ENCODE measurements around the gene ADARB1.

Gene ADARB1

DNA sequence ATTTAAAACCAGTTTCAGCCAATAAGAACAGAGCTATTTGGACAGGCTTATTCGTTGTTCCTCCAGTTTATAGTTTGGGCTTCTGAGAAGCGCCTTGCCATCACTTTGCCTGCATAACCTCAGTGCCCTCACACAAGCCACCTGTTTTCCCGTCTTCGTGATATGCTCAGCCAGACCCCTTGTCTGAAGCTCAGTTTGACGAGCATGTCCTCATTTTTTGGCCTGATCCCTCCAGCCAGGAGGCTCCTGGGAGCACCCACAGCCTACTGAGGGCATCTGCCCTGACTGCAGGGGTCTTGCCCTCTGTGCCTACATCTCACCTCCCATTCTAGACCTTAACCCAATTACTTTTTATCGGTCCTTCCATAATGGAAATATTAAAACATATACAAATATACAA, 95.3 kb downstream of the ADARB1 start:
- no peak for DNase-seq (ENCODE audit: low spot score)

DNA sequence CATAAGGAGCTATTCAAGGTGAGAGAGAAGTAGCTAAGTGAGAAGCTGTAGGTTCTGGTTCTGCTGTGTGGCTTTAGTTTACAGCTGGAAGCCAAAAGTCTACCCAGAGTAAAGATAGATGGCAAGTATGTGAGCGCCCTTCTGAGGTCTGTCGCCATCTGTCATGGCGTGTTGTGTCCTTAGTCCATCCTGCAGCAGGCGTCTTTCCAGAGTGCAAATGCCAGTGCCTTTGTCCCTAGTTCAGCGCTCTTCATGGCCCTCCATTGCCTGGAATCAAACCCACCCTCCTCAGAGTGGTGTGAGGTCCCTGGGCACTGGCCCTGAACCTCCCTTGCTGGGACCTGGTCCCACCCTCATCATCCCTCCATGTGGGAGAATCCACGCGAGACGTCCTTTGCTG, 96.6 kb downstream of the ADARB1 start:
- no peak for DNase-seq (ENCODE audit: low spot score)

DNA sequence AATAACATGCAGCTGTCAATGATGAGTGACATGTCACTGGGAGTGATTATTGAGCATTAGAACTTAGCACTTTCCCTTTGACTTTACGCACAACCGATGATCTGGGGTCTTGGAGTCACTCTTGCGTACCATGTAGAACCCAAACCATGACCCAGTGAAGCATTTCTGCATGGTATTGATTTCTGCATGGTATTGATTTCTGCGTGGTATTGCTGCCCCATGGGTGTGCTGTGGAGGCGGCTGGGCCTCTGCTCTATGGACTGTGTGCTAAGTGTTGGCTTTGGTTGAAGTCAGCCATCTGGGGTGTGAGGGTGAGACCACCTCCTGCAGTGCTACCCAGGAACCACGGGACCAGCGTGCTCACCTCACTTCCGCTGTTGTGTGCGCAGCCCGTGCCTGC, 98.0 kb downstream of the ADARB1 start:
- DNase-seq (ENCODE audit: low spot score), result no peak

DNA sequence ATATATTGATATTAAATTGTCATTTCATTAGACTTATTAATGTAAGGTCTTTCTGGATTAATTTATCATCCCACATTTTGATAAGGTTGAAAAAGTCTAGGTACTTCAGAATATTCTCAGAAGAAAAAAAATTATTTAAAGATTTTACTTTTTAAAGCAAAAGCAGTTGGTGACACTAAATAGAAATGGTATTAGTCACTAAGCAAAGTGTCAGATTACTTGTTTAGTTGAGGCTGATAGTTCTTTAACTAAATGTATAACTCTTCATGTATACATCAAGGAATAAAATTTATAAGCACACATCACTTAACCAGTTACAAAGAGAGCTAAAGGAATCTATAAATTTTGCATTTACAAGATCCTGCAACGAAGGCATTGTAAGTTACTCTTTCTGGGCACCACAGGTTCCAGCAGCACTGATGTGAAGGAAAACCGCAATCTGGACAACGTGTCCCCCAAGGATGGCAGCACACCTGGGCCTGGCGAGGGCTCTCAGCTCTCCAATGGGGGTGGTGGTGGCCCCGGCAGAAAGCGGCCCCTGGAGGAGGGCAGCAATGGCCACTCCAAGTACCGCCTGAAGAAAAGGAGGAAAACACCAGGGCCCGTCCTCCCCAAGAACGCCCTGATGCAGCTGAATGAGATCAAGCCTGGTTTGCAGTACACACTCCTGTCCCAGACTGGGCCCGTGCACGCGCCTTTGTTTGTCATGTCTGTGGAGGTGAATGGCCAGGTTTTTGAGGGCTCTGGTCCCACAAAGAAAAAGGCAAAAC, 101.1 kb downstream of the ADARB1 start:
- DNase-seq (ENCODE audit: low spot score), result no peak

DNA sequence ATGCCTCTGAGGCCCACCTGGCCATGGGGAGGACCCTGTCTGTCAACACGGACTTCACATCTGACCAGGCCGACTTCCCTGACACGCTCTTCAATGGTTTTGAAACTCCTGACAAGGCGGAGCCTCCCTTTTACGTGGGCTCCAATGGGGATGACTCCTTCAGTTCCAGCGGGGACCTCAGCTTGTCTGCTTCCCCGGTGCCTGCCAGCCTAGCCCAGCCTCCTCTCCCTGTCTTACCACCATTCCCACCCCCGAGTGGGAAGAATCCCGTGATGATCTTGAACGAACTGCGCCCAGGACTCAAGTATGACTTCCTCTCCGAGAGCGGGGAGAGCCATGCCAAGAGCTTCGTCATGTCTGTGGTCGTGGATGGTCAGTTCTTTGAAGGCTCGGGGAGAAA, 101.8 kb downstream of the ADARB1 start:
- DNase-seq (ENCODE audit: low spot score), result no peak

DNA sequence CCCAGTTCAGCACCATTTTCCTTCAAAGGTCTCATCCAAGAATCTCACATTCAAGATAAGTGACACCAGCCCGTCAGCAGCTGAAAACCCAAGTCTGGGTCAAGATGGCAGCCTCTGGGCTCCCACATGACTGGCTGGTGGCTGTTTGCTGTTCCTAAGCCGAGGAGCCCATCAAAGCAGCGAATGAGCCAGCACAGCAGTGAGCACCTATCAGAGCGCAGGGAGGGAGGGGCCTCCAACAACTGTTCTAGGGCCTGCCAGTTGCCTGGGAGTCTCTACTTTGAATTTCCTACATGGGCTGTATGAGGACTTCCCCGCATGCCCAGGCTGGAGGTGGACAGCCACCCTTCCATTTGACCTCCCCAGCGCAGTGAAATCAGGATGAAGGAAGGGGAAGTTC, 102.7 kb downstream of the ADARB1 start:
- no peak for DNase-seq (ENCODE audit: low spot score)

GRCh38 chr21:45178070-45178608, 103.8 kb downstream of the ADARB1 start:
- no peak for DNase-seq (ENCODE audit: low spot score)

DNA sequence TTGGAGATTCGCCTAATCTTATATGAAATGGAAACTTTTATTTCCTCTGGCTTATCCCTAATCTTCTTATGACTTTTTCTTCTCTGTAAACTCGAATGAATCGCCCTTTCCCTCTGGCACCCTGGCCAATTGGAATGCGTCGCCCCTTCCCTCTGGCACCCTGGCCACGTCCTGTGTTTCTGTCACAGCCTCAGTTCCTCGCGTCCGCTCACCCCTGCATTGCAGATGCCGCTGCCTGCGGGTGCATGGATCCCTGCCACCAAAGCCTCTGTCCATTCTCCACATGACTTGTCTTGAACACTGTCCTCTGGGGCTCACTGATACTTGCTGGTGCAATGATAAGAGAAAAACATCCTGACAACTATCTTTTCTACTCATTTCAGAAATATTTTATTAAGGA, 104.6 kb downstream of the ADARB1 start:
- no peak for DNase-seq (ENCODE audit: low spot score)

GRCh38 chr21:45179568-45180245, 105.3 kb downstream of the ADARB1 start:
- DNase-seq (ENCODE audit: low spot score), result no peak

- no peak for DNase-seq (ENCODE audit: low spot score)
Measured at GRCh38 chr21:45180246-45180599, 105.8 kb downstream of the ADARB1 start.

DNA sequence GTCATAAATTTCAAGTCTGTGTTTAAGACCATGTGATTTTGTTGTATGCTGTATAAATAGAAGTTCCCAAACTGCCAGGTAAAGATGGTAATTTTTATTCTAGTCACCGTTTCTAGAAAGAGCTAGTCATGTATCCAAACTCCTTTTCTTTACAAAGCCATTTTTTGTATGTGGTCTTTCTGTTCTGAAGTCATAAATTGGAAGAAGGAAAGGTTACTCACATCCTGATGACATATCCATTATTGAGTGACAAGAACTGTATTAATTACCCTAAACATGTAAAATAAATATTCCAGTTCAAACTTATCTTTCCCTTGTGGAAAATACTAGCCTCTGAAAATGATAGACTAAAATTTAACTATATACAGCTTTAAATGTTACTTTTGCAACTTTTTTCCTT, 108.6 kb downstream of the ADARB1 start:
- DNase-seq (ENCODE audit: low spot score), result no peak

GRCh38 chr21:45183852-45184251, 109.5 kb downstream of the ADARB1 start:
- DNase-seq (ENCODE audit: low spot score), result no peak

DNA sequence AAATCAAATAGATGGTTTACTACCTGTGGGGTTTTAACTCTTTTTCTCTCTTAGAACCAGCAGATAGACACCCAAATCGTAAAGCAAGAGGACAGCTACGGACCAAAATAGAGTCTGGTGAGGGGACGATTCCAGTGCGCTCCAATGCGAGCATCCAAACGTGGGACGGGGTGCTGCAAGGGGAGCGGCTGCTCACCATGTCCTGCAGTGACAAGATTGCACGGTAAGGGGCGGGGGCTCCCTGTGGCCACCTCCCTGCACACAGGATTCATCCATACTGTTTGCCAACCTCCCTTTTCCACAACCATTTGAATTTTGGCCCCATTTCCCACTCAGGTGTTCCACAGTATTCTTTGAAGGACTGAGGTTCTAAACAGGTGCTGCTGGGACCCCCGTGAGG, 110.5 kb downstream of the ADARB1 start:
- no peak for DNase-seq (ENCODE audit: low spot score)

- no peak for DNase-seq (ENCODE audit: low spot score)
Measured at GRCh38 chr21:45186709-45187108, 112.3 kb downstream of the ADARB1 start.

GRCh38 chr21:45187646-45188045, 113.3 kb downstream of the ADARB1 start:
- no peak for DNase-seq (ENCODE audit: low spot score)

DNA sequence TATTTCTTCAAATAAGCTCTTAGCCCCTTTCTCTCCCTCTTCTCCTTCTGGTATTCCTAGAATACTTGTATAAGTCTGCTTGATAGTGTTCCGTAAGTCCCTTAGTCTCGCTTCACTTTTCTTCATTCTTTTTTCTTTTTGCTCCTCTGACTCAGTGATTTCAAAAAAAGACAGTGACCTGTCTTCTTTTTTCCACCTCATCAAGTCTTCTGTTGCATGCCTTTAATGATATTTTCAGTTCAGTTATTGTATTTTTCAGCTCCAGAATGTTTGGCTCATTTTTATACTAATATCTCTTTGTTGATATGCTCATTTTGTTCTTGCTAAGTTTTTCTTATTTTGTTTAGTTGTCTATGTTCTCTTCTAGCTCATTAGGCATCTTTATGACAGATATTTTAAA, 115.6 kb downstream of the ADARB1 start:
- DNase-seq (ENCODE audit: low spot score), result no peak

GRCh38 chr21:45192332-45192731, 118.0 kb downstream of the ADARB1 start:
- DNase-seq (ENCODE audit: low spot score), result no peak

DNA sequence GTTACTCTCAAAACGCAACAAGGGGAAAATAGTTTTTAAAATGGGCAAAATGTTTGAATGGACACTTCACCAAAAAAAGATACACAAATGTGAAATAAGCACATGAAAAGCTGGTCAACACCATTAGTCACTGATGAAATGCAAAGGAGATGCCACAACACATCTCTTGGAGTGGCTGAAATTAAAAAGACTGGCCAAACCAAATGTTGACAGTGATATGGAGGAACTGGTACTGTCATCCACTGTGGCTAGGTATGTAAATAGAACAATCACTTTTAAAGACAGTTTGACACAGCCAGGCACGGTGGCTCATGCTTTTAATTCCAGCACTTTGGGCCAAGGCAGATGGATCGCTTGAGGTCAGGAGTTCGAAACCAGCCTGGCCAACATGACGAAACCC, 122.2 kb downstream of the ADARB1 start:
- no peak for DNase-seq (ENCODE audit: low spot score)

DNA sequence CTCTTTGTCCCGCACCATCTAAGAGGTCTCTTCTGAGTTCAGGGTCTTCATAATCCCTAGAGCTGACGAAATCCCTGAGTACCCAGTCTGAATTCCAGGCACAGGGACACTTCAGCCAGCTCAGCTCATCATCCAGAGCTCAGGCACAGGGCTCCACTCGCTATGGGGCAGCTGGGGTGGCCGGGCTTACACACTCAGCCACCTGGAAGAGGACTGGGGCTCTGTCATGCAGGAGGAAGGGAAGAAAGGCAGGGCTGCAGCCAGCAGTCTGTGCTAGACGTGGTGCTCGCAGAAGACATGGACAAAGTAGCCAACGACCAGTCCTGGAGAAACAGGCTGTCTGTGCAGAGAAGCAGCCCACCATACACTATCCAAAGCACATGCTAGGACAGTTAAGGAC, 124.8 kb downstream of the ADARB1 start:
- DNase-seq (ENCODE audit: low spot score), result no peak

GRCh38 chr21:45200031-45200430, 125.7 kb downstream of the ADARB1 start:
- no peak for DNase-seq (ENCODE audit: low spot score)

DNA sequence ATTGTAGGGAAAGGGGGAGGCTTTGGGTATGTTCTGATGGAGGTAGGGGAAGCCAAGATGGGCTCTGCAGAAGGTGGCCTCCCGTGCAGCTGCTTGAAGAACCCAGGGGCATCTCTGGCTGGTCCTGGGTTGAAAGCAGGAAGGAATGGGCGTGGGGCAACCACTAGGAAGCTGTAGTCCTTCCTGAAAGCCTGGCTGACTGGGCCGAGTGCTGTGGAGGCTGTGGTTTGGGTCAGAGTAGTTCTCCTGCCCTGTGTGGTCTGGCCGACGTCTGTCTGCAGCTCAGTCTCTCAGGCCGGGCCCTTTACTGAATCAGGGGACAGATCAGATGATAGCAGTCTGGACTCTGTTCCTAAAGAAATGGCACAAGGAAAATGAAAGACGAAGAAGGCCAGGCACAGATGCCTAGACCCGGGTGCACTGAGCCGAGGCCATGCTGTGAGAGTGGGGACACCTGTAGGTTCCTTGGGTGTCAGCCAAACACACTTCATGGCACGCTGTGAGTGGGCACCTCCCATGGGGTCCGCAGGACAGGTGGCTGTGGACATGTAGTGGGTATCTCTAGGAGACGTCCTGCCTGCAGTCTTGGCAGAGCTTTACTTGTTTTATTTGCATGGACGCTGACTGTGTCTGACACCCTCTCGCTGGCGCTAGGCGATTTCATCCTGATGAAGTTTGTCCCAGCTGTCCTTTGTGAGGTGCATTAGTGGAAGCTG, 126.4 kb downstream of the ADARB1 start:
- no peak for DNase-seq (ENCODE audit: low spot score)

GRCh38 chr21:45202344-45202743, 128.0 kb downstream of the ADARB1 start:
- no peak for DNase-seq (ENCODE audit: low spot score)

- DNase-seq (ENCODE audit: low spot score), result no peak
Measured at GRCh38 chr21:45202889-45203288, 128.5 kb downstream of the ADARB1 start.

Measured in hematopoietic multipotent progenitor cell treated with erythropoietin and hydrocortisone succinate and interleukin-3 and kit ligand, for 15 days (in vitro differentiated cells).